Neural progenitor cell (in vitro differentiated cells): ENCODE data around the gene SLC16A2.

Experiments used
- EZH2 ChIP-seq: fragments of 200-600 bp; sonication (generic); IDR thresholded peaks from 2 replicates; pipeline ENCODE4 v1.6.1; 2017; ENCODE audit warnings: antibody characterized with exemption, mild to moderate bottlenecking, moderate library complexity
- EZH2phosphoT487 ChIP-seq: fragments of 200-600 bp; sonication (generic); IDR thresholded peaks from 2 replicates; pipeline ENCODE4 v1.6.1; 2017; ENCODE audit warnings: antibody characterized with exemption
- TF ChIP-seq, protein P1 (sequence below): fragments of 200-600 bp; sonication (generic); IDR thresholded peaks from 2 replicates; pipeline ENCODE4 v1.5.1; 2017; ENCODE audit warnings: antibody characterized with exemption, mild to moderate bottlenecking

GRCh38 chrX:74529311-74529710, 108.0 kb downstream of the SLC16A2 start:
- TF ChIP-seq EZH2: no peak
- TF ChIP-seq, protein P1, sequence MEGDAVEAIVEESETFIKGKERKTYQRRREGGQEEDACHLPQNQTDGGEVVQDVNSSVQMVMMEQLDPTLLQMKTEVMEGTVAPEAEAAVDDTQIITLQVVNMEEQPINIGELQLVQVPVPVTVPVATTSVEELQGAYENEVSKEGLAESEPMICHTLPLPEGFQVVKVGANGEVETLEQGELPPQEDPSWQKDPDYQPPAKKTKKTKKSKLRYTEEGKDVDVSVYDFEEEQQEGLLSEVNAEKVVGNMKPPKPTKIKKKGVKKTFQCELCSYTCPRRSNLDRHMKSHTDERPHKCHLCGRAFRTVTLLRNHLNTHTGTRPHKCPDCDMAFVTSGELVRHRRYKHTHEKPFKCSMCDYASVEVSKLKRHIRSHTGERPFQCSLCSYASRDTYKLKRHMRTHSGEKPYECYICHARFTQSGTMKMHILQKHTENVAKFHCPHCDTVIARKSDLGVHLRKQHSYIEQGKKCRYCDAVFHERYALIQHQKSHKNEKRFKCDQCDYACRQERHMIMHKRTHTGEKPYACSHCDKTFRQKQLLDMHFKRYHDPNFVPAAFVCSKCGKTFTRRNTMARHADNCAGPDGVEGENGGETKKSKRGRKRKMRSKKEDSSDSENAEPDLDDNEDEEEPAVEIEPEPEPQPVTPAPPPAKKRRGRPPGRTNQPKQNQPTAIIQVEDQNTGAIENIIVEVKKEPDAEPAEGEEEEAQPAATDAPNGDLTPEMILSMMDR: no peak
- no peak for TF ChIP-seq EZH2phosphoT487
